Retina (tissue), 1 donor: Measurements from ENCODE around the gene CCDC183.
"Not testable (repeated sequence)": the region's sequence is repeated elsewhere in the genome, so short reads cannot be mapped to it uniquely, and the experiment has no call there.

Experiments
- DNase-seq: peaks from one replicate; pipeline ENCODE4 v3.0.0-alpha.2; 2016

The CCDC183 gene

GRCh38 chr9:136785565-136786355 lies 10.4 kb upstream of the CCDC183 start:
- DNase-seq, result not testable (repeated sequence)

- no peak for DNase-seq
Observed at GRCh38 chr9:136786451-136786850, 9.7 kb upstream of the CCDC183 start.

GRCh38 chr9:136786983-136787382 lies 9.2 kb upstream of the CCDC183 start:
- DNase-seq, result not testable (repeated sequence)

GRCh38 chr9:136787690-136788400 lies 8.3 kb upstream of the CCDC183 start:
- peak; percentile 89 for DNase-seq

GRCh38 chr9:136788644-136789522 lies 7.3 kb upstream of the CCDC183 start:
- not testable (repeated sequence) for DNase-seq

GRCh38 chr9:136789523-136789937 lies 6.6 kb upstream of the CCDC183 start:
- DNase-seq, result no peak

GRCh38 chr9:136790640-136791515 lies 5.3 kb upstream of the CCDC183 start, which contains the start of gene TMEM141:
TSS of gene TMEM141 (plus strand) at chr9:136791344. CDS start at chr9:136791371, 27 bp downstream.
- peak; percentile 96 for DNase-seq

- peak; percentile 50 for DNase-seq
Observed at GRCh38 chr9:136791516-136792276, 4.4 kb upstream of the CCDC183 start.

- DNase-seq, result no peak
Observed at GRCh38 chr9:136792321-136793085, 3.6 kb upstream of the CCDC183 start.

- DNase-seq, result no peak
Observed at GRCh38 chr9:136793086-136793946, 2.8 kb upstream of the CCDC183 start.

- no peak for DNase-seq
Observed at GRCh38 chr9:136794281-136794999, 1.7 kb upstream of the CCDC183 start.

- DNase-seq, result no peak
Observed at GRCh38 chr9:136795000-136795348, 1.2 kb upstream of the CCDC183 start.

- DNase-seq, result not testable (repeated sequence)
Observed at GRCh38 chr9:136796775-136797347, 723 bp downstream of the CCDC183 start.

GRCh38 chr9:136798708-136799078 lies 2.6 kb downstream of the CCDC183 start:
- no peak for DNase-seq

- DNase-seq, result peak; percentile 19
Observed at GRCh38 chr9:136799079-136799853, 3.1 kb downstream of the CCDC183 start.

GRCh38 chr9:136799854-136800657 lies 3.9 kb downstream of the CCDC183 start:
- DNase-seq, result peak; percentile 80

- DNase-seq, result no peak
Observed at GRCh38 chr9:136802321-136802720, 6.2 kb downstream of the CCDC183 start.
